ENCODE data around the gene SPAG9.

GRCh38 chr17:51078009-51078592 is 42.6 kb downstream of the SPAG9 start:
- no peak for TF ChIP-seq CTCF (IDR thresholded peaks at IDR 0.05 in 8 of 11, conservative IDR thresholded peaks at IDR 0.05 in 3 of 11)
- TF ChIP-seq POLR2AphosphoS5 (IDR thresholded peaks at IDR 0.05): no peak
- TF ChIP-seq POLR2A (IDR thresholded peaks at IDR 0.05): no peak
